ENCODE results near the gene FNTB.

Gene FNTB, protein sequence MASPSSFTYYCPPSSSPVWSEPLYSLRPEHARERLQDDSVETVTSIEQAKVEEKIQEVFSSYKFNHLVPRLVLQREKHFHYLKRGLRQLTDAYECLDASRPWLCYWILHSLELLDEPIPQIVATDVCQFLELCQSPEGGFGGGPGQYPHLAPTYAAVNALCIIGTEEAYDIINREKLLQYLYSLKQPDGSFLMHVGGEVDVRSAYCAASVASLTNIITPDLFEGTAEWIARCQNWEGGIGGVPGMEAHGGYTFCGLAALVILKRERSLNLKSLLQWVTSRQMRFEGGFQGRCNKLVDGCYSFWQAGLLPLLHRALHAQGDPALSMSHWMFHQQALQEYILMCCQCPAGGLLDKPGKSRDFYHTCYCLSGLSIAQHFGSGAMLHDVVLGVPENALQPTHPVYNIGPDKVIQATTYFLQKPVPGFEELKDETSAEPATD

DNA sequence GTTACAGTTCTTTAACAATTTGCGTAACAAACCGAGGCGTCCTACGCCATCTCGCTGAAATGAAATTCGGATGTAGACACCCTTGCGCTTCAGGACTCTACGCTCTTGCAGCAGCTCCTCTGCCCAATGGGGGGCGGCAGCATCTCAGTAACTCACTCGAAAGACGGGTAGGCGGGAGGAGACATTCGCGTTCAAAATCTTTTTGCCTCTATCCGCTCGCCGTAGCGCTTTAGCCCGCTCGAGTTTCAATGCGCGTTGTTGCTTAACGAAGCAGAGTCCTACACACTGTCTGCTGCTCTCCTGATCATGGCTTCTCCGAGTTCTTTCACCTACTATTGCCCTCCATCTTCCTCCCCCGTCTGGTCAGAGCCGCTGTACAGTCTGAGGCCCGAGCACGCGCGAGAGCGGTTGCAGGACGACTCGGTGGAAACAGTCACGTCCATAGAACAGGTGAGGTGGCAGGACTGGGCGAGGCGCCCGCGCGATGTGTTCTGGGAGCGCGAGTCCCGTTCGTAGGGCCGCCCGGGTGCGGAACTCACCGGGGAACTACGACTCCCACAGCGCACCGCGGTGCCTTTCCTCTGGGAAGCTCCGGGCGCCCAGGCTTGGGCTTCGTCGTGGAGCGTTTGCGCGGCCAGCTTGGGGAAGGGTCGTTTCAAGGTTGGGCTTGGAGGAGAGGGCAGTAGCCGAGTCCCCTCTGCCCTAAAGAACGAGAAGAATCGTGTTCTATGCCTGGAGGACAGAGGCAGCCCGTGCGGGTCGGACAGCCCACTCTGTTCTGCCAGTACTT is at the start of gene FNTB:
Gene FNTB (plus strand): TSS at position 248 of the 790 bp plus-strand sequence. CDS start 59 bp downstream, at position 307.
- DNase-seq, result peak; percentile 78 to 89 (median 84)

DNA sequence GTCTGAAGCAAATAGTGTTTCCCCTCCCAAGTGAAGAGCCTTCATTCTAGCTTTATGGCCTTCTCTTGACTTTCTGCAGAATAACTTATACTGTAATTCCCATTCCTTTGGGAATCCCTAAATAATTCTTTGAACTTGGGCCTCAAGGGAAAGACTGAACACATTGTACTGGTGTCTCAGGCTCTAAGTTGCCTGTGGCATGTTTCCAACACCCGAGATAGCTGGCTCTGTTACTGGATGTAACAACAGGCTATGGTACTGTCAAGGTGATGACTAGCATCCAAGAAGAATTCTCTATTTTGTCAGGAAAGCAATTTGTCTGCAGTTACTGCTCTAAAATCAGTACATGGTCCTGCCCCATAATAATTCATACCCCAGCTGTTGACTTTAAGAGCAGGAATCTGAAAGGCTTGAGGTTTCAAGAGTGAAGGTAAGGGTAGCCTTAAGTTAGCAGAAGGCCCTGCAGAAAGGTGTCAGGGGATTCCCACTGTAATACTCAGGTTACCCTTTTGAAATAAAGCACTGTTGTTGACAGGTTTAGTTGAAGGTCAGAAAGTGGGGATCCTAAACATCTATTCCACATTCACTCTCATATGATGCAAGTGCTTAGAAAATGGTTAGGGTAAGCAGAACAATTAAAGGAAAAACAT is 49.4 kb upstream of the FNTB start:
- DNase-seq, result no peak

DNA sequence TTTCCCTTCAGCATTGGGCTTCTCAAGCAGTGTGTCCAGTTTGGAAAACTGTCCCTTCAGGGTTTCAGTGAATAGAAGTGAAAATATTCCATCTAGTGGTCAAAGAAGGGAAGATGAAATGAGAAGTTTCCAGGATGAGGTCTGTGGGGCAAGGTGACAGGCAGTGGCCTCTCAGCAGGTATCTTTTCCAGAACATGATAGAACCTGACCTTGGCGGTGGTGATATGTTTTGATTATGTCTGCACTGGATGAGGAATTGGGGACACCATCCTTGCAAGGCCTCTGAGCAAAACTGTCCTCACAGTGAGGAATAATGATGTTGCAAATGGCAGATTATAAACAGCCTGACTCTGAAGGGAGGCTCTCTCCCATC is 48.9 kb upstream of the FNTB start:
- no peak for DNase-seq

DNA sequence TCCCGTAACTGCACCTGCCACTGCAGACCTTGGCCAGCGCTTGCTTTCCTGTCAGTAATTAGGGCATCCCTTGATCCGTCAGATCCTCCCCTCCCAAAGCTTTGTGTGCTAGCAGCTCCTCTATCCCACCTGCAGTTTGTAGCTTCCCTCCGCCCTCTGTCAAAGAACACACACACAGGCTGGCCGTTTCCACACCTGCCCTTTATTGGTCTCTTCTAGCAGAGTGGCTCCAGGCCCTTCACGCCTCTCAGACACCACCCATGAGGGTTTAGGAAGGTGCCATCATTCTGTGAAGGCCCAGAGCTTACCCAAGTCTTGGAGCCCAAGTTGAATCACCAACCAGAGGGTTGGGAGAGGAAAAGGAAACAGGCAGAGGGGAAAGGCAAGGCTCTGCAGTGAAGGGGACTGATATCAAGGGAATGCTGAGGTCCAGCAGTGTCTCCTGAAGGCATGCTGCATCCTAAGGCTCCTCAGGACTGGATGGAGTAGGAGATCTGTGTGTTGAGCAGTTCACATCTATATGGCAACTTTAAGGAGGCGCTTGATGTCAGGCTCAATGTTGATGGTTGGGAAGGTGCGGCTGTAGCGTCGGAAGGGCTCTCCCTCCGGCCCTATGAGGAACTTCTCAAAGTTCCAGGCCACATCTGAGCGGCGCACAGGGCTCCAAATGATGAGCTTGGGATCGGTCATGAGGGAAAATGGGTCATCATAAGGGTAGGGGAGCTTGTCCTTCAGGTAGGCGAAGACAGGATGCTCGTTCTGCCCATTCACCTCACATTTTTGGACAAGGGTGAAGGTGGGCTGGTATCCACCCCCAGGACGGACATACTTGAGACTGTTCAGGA is 47.5 kb upstream of the FNTB start:
- DNase-seq, result no peak

DNA sequence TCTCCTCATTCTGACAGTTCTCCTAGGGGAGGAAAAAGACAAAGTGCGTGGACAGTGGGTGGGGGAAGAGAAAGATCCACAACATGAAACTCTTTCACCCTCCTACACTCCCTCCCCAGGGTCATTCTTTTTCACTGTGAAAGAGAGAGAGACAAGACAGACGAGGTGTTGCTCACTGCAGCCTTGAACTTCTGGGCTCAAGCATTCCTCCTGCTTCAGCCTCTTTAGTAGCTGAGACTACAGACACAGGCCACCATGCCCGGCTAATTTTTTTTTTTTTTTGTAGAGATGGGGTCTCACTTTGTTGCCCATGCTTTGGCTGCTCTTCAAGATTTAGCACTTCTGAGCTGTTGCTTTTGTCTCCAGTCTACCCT is 46.9 kb upstream of the FNTB start:
- DNase-seq, result no peak

DNA sequence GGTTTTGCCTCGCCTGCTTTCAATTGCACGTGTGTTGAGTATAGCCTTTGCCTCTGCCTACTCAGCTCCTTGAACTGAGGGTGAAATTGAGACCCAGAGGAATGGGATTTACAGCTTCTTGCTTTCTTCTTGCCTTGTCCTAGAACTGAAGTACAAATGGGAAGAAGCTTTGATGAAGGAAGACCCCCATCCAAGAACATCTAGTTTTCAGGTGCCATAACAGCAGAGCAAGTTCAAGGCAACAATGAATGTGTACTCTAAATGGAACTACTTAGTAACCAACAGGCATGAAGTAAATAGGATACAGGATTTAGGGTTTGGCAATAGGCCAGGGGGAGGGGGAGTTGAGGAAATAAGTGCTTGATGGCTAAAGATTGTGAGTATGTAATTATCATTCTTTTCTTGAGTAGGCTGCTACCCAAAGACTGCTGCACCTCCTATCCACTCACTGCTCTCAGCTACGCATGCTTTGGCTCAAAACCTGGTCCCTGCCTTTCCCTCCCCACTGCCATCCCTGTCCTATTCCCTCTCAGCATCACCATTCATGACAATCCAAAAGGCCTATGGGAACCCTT is 46.3 kb upstream of the FNTB start:
- DNase-seq, result no peak

DNA sequence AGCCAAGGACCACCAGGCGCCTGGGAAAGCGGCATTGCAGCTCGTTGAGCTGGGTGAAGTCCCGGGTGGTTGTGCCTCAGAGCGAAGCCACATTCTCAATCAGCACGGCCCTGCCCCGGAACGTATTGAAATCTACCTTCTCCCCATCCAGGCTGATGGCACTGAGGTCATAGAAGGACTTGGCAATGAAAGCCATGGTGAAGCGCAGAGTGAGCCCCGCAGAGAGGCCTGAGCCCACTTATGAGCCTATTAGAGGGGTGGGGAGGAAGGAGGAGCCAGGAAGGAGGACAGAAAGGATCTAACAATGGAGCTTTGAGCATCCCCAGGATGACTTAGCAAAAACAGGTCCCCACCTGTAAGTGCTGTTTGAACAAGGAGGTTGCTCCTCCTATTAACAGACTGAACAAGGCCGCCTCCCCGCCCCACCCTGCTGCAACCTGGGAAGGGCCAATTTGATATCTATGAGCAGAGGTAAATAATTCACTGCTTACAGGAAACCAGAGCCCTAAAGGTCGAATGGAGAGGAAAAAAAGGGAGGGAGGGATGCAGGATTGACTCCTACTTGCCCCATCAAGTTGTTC is 44.1 kb upstream of the FNTB start, which contains the start of gene GPX2:
Gene GPX2 (minus strand): TSS at position 215 of the 581 bp plus-strand sequence. CDS start 19 bp downstream, at position 196.
- no peak for DNase-seq

DNA sequence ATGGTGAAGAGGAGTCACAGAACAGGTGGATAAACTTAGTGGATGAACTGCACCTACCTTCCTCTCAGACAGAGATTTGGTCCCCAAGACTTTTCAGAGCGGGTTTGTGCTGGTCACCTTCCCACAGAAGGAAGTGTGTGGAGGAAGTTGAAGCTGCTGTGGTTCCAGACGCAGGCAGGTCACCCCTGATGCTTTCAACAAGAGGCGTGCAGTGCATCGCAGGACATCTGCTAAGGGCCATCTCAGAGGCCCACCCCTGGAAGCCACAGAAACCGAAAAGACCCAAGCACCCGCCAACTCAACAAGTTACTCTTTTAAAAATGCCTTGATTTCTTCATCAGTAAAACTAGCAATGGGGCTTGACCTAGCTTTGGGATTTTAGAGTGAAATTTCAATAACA is 43.1 kb upstream of the FNTB start:
- DNase-seq, result no peak

DNA sequence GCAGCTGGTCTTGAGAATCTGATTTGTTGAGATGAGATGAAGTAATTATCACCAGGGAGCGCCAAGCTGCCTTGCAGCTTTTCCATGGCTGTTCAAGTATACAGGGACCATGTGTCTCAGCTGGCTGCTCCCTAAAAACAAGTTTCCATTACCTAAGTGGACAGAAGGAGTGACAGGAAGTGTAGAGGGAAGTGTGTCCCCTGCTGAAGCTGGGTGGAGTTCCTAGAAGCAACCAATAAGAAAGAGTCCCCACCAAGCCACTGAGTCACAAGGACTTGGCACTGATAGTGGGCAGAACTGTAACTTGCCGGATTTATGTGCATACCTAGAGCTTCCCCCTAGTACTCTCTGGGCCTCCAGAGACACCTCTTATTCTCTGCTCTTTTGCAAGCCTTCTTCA is 42.7 kb upstream of the FNTB start:
- no peak for DNase-seq

DNA sequence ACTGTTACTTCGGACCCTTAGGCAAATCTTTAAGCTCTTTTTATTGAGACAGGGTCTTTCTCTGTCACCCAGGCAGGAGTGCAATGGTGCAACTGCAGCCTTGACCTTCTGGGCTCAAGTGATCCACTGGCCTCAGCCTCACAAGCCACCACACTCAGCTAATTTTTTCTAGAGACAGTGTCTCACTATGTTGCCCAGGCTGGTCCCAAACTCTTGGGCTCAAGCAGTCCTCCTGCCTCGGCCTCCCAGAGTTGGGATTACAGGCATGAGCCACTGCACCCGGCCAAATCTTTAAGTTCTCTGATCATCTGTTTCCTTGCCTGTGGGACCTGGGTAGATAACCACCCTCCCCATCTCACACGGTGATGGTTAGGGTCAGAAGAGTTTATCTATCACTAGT is 41.8 kb upstream of the FNTB start:
- DNase-seq, result no peak

DNA sequence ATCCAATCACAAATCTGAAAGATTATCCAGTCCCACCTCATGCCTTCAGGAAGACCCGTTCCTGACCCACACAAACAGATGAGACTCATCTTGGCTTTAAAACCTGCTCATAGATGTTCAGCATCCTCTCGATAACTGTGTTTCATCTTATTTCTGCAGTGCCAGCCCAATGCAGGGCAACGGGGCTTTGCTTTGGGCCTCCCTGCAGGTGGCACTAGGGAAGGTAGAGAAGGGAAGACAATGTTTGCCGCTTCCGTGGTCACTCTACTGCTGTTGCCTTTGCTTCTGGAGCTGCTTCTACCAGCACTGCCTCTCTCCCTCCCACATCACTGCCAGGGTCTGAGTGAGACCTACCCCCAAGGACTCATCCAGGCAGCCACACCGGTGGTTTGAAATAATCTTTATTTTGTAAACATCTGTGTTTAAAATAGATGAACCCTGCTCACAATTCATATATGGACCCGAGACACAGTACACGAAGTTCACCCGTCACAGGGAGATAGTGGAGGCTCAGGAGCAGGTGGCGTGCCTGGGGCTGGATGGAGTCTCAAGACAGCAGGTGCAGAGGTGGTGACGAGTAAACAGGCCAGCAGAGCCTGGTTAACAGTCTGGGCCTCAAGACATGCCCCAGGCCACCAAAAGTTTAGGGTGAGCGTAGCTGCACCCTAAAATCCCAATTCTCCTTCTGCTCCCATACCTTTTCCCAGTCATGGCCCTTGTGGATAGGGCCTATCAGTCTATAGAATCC is 41.1 kb upstream of the FNTB start:
- DNase-seq, result no peak

DNA sequence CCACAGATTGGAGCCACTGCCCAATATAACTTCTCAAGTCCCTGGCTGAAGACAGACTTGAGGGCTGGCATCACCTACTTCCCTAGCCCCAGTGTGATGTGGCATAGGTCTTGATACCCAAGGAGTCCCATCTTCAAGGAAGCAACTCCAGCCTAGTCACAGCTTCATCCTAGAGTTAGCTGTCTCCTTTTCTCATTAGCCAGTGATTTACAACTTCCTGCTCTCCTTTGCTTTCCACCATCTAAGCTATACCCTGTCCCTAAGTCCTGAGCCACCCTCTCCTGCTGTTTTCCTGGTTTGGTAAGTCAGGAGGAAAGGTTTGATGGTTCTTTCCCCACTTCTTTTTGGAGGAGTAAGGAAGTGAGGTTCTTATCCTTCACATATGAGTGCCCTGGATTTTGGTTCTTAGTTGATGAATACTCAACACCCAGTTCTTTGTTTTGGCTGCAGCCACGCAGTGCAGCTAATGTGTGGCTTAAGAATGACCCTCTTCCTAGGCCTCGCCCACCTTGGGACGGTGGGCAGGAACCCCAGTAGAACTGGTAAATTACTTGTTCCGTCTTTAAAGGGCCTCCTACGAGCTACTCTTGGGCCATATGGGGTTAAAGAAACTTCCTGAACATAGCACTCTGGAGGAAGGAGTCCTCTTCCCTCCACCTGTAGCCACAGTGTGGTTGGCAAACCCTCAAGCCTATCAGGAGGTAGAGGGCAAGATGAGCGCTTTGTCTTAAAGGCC is 40.2 kb upstream of the FNTB start:
- DNase-seq, result no peak

DNA sequence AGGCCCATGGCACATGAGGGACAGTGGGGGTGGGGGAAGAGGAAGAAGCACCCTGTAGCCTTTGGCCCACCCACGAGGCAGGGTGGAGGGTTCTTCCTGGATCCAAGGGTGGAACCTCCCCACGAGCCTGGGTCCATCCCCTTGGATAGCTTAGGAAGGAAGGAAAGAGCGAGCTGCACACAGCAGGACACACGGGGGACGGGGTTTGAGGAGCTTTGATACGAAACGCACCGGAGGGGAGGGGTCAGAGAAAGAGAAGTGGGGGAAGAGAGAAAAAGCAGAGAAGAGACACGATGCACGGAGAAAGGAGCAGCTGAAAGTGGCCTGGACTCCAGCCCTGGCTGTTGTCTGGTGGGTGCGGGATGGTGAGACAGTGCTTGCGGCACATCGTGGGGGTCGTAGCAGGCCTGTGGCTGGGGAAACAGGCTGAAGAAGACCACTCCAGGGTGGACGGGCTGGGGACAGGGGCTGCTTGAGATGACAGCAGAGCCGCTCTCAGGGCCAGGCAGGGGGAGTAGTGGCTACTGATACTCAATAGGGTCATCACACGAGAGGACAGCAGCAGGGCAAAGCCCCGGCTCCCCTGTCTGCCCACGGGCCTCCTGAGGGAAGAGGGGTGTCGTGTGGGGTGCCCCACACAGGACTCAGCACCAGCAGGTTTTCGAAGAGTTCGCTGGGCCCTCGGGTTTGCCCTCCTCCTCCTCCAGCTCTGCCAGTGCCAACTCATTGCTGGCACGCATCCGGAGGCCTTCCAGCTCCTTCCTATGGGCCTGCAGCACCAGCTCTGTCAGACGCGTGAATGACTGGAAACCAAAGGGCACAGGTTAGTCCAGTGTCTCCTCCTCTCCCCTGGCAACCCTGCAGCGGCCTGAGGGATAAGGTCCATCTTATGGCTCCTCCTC is 38.7 kb upstream of the FNTB start:
- no peak for DNase-seq

DNA sequence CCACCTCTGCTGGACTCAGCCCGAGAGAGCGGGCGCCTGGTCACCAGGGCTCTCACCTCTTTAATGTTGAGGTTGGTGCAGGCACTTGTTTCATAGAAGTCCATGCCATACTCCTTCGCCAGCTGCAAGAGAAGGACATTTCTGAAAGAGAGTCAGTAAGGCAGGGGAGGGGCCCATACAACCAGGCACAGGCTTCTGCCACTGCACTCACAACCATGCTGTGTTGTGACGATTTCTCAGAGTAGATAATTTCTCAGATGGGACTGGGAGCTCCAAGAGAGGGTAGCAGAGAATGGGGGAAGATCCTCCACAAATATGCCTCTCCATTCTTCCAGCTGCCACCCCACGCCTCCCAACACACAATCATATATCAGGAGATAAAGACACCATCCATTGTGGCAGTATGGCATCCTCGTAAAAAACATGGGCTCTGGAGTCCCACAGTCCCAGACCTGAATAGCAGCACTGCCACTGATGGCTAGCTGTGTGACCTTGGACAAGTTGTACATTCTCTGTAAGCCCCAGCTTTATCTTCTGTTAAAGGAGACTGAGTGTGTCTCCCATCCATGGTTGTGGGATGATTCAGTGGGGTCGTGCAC is 38.0 kb upstream of the FNTB start:
- DNase-seq, result no peak

DNA sequence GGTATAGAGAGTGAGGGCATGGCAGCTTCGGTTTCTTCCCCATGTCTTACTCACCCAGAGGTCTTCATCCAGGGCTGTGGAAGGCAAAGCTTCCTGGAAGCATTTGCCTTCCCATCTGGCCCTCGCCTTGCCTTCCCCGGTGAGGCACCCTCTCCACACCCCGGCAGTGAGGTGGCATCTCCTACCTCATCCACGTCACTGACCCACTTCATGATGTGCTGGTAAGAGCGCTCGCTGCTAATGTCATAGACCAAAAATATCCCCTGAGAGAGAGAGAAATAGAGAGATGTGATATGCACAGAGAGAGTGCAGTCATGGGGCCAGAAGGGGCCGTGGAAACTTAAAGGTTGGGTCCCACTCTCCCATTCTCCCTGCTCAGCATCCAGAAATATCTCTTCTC is 35.8 kb upstream of the FNTB start:
- no peak for DNase-seq

DNA sequence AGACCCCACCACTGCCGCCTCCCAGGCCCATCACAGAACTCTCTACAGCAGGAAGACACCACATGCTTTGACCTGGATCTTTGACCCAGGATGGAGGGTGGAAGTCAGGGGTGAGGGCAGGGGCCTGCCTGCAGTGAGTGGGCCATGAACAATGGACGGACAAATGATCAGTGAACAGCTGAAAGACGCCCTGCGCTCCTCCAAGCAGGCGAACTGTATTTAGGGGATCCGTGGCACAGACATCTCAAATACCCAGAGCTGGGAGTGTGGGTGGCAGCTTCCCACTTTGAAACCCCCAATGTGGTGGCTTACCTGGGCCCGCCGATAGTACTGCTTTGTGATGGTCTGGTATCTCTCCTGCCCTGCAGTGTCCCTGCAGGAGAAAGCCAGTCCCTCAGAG is 35.4 kb upstream of the FNTB start:
- no peak for DNase-seq

DNA sequence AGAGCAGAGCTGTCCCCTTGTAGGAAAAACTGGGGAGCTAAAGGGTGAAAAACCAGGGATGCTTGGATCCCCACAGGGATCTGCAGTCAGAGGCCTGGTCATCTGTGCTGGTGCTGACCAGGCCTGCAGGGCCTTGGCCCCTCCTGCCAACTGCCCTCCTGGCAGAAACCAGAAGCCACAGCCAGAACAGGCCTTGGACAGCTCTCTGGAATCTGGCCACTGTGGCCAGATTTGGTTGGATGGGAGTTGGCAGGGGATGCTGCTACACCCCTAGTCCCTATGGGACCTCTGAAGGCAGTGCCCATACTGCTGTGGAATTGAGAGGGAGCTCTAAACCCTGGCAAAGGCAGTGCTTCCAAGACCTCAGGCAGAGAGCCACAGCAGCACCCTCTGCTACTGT is 35.0 kb upstream of the FNTB start:
- DNase-seq, result no peak

DNA sequence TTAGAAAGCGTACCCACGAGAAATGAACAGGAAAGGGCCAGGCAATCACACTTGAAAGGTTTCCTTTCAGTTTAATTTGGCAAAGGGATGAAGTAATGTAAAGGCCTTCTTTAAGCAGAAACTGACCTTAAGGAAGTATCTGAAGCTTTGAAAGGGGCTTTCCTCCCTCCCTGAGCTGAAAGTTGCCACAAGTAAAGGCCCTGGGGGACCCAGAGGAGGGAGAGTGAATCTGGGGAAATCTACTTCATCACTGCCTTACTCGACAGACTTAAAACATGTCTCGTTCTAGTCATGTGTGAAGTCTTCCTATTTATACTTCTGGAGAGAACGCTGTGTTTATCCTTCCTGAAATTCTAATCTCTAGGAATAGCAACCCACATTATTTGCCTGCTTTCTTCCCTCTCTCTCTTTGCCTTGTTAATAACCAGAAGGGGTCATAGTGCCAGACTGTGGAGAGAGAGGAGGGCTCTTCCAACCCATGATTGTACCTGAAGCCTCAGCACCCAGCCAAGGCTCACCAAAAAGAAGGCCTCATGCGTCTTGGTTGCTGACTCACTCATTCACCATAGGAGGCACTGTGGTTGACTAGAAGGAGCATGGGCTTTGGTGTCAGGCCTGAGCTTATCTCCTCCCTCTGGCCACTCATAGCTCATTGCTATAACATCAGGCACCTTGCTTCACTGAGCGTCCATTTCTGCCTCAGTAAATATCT is 33.9 kb upstream of the FNTB start:
- DNase-seq, result no peak
